ENCODE measurements around the gene ABCB1.

DNA sequence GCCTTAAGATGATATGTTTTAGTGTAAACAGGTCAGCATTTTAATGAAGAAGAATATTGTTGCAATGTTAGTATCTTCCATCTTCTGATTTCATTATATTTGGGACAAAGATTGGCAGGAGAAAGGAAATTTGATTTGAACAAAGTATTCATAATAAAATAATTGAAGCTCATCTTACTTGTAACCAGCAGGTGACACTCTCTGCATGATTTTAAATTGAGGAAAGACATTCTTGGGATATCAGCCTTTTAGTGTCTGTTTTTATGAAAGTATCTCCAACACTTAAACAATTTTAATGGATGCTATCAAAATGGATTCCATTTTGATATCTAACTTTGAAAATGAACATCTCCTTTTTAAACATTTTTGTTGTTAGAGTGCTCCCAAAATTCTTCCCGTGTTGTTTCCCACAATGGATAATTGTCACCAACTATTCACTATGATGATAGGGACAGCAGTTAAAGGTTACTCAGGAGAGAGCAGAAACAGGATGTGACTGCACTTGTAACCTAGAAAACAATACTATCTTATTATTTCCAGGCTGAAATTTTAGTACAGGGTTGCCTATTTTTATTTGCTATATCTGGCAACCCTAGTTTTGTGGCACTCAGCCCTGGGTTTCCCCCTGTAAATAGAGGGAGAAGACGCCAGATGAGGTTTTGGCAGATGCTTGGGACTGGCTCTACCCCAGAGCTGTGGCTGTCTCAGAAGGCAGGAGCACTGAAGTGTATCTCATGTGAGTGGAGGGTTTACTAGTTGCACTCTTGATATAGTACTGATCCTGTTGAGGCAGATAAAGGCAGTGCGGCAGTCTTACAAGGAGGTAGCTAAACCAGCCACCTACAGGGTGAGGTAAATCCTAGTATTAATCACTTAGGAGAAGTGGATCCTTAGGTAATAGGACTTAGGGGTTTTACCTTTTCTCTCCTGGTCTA lies 94.2 kb downstream of the ABCB1 start:
- TF ChIP-seq, protein P1, sequence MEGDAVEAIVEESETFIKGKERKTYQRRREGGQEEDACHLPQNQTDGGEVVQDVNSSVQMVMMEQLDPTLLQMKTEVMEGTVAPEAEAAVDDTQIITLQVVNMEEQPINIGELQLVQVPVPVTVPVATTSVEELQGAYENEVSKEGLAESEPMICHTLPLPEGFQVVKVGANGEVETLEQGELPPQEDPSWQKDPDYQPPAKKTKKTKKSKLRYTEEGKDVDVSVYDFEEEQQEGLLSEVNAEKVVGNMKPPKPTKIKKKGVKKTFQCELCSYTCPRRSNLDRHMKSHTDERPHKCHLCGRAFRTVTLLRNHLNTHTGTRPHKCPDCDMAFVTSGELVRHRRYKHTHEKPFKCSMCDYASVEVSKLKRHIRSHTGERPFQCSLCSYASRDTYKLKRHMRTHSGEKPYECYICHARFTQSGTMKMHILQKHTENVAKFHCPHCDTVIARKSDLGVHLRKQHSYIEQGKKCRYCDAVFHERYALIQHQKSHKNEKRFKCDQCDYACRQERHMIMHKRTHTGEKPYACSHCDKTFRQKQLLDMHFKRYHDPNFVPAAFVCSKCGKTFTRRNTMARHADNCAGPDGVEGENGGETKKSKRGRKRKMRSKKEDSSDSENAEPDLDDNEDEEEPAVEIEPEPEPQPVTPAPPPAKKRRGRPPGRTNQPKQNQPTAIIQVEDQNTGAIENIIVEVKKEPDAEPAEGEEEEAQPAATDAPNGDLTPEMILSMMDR (conservative IDR thresholded peaks at IDR 0.05; ENCODE audit: low read depth in 2 of 2): peak; percentile 54 to 65
- TF ChIP-seq EZH2phosphoT487 (IDR thresholded peaks at IDR 0.05; ENCODE audit: unreplicated experiment): no peak
- no peak for TF ChIP-seq EZH2 (IDR thresholded peaks at IDR 0.05; ENCODE audit: low read depth, unreplicated experiment)
- no peak for TF ChIP-seq ZNF114 (CRISPR knock-in tag; IDR thresholded peaks at IDR 0.05)

All from GM23338 (cell line).